GM12891 (cell line): Measurements from ENCODE around the gene NDUFV2.
A peak's percentile ranks its signal among the peaks of the same experiment; 100 is the strongest.
"Not testable (repeated sequence)": the region's sequence is repeated elsewhere in the genome, so short reads cannot be mapped to it uniquely, and the experiment has no call there.

Experiments
- DNase-seq: peaks from one replicate; pipeline ENCODE4 v3.0.0; 2011; ENCODE audit warnings: low spot score; ENCODE audit not compliant: insufficient read length
- FAIRE-seq: peaks from 2 replicates; lab custom pipeline; 2011; peaks lifted over from hg19 to GRCh38; lab: Jason Lieb, UNC
- PAX5 ChIP-seq: IDR thresholded peaks from 2 replicates; pipeline ENCODE4 v1.6.1; 2011; ENCODE audit warnings: low read length, moderate library complexity, mild to moderate bottlenecking; ENCODE audit not compliant: insufficient read depth, severe bottlenecking
- POLR2A ChIP-seq: IDR thresholded peaks from 2 replicates; pipeline ENCODE4 v1.6.1; 2011; ENCODE audit warnings: low read depth, low read length, control low read depth
- POLR2AphosphoS5 ChIP-seq: IDR thresholded peaks from 2 replicates; pipeline ENCODE4 v1.6.1; 2011; ENCODE audit warnings: low read depth, low read length, control low read depth
- POU2F2 ChIP-seq: IDR thresholded peaks from 2 replicates; pipeline ENCODE4 v1.6.1; 2011; ENCODE audit warnings: low read depth, mild to moderate bottlenecking, control low read depth, low read length, moderate library complexity
- SPI1 ChIP-seq: IDR thresholded peaks from 2 replicates; pipeline ENCODE4 v1.6.1; 2011; ENCODE audit warnings: low read depth, low read length, control low read depth
- TAF1 ChIP-seq: IDR thresholded peaks from 2 replicates; pipeline ENCODE4 v1.6.1; 2011; ENCODE audit warnings: low read depth, low read length, control low read depth

NDUFV2 gene

GRCh38 chr18:9090578-9090977 lies 11.9 kb upstream of the NDUFV2 start:
- DNase-seq (no peak), FAIRE-seq (no peak)
- TF ChIP-seq POU2F2 (no peak), POLR2A (no peak), TAF1 (no peak), SPI1 (no peak), PAX5 (no peak), POLR2AphosphoS5 (no peak)

- no peak for TF ChIP-seq POU2F2
- no peak for TF ChIP-seq TAF1
- FAIRE-seq: no peak
- DNase-seq: no peak
These were observed 11.4 kb upstream of the NDUFV2 start for GRCh38 chr18:9091066-9091476.

- DNase-seq (no peak), FAIRE-seq (no peak)
- no peak for TF ChIP-seq POLR2AphosphoS5
- TF ChIP-seq PAX5: no peak
- TF ChIP-seq POU2F2: no peak
- no peak for TF ChIP-seq SPI1
- no peak for TF ChIP-seq POLR2A
- no peak for TF ChIP-seq TAF1
These were observed 9.8 kb upstream of the NDUFV2 start for GRCh38 chr18:9092665-9093064.

GRCh38 chr18:9093109-9093508 lies 9.4 kb upstream of the NDUFV2 start:
- FAIRE-seq, DNase-seq: not testable (repeated sequence)

GRCh38 chr18:9094307-9095226 lies 7.9 kb upstream of the NDUFV2 start:
- no peak for TF ChIP-seq POLR2A
- TF ChIP-seq TAF1: no peak
- TF ChIP-seq POU2F2: no peak
- no peak for TF ChIP-seq SPI1
- no peak for TF ChIP-seq PAX5
- FAIRE-seq (no peak), DNase-seq (no peak)

GRCh38 chr18:9095297-9096006 lies 7.0 kb upstream of the NDUFV2 start:
- FAIRE-seq (peak; percentile 84), DNase-seq (no peak)

GRCh38 chr18:9096007-9096371 lies 6.5 kb upstream of the NDUFV2 start:
- FAIRE-seq (no peak), DNase-seq (no peak)
- TF ChIP-seq POLR2A (no peak), PAX5 (no peak), TAF1 (no peak), SPI1 (no peak), POLR2AphosphoS5 (no peak), POU2F2 (no peak)

More at GRCh38 chr18:9095297-9096006, 7.0 kb upstream of the NDUFV2 start:
- TF ChIP-seq TAF1 (no peak), SPI1 (peak; percentile 74), POU2F2 (peak; percentile 69; the same call in 1 of the 2 replicates), PAX5 (no peak), POLR2AphosphoS5 (no peak; the same call in 1 of the 2 replicates), POLR2A (peak; percentile 51)

GRCh38 chr18:9096685-9097084 lies 5.8 kb upstream of the NDUFV2 start:
- FAIRE-seq: no peak
- DNase-seq: no peak
- no peak for TF ChIP-seq POLR2A

GRCh38 chr18:9097349-9097748 lies 5.2 kb upstream of the NDUFV2 start:
- DNase-seq: no peak
- TF ChIP-seq TAF1 (no peak), SPI1 (no peak), PAX5 (no peak)

GRCh38 chr18:9100796-9101195 lies 1.7 kb upstream of the NDUFV2 start:
- TF ChIP-seq SPI1 (no peak), PAX5 (no peak), POLR2AphosphoS5 (no peak), POU2F2 (no peak), POLR2A (no peak), TAF1 (no peak)
- no peak for FAIRE-seq
- no peak for DNase-seq

More at GRCh38 chr18:9097349-9097748, 5.2 kb upstream of the NDUFV2 start:
- FAIRE-seq: no peak
